Naive B cell (primary cell): Measurements from ENCODE around the gene LMAN2. TPM values are rescaled to one million over a fixed set of nuclear protein-coding genes. Genes with fewer than 3 reads are reported as not detected.

Source experiments
- ATAC-seq, 2 donors: fragments of 150-1000 bp; cut with Tn5 transposase; 2 replicates each; pipeline ENCODE4 v1.10.0; 2021; ENCODE audit warnings: low read depth in 2 of 2, mild to moderate bottlenecking in 2 of 2, moderate library complexity in 2 of 2
- DNase-seq: peaks from one replicate; pipeline ENCODE4 v3.0.0; 2022
- H3K27ac Mint-ChIP-seq, 6 donors: one replicate each; pipeline ENCODE4 v1.8.0; 2020 to 2022; ENCODE audit warnings: mild to moderate bottlenecking in 6 of 6, mixed read lengths in 6 of 6, moderate library complexity in 5 of 6, inconsistent platforms in 2 of 6
- H3K27me3 Mint-ChIP-seq, 3 donors: one replicate each; pipeline ENCODE4 v1.8.0; 2021 to 2022; ENCODE audit warnings: mixed read lengths in 3 of 3, mild to moderate bottlenecking in 1 of 3
- H3K36me3 Mint-ChIP-seq, 2 donors: one replicate each; pipeline ENCODE4 v1.8.0; 2020 to 2022; ENCODE audit warnings: mixed read lengths in 2 of 2, inconsistent platforms in 1 of 2, mild to moderate bottlenecking in 1 of 2
- H3K4me1 Mint-ChIP-seq, 3 donors: one replicate each; pipeline ENCODE4 v1.8.0; 2020 to 2022; ENCODE audit warnings: mixed read lengths in 3 of 3, inconsistent platforms in 1 of 3, mild to moderate bottlenecking in 1 of 3, moderate library complexity in 1 of 3
- H3K4me3 Mint-ChIP-seq, 8 donors: one replicate each; pipeline ENCODE4 v1.8.0; 2020 to 2022; ENCODE audit warnings: mild to moderate bottlenecking in 8 of 8, mixed read lengths in 8 of 8, moderate library complexity in 8 of 8, inconsistent platforms in 2 of 8
- H3K9me3 Mint-ChIP-seq, 7 donors: one replicate each; pipeline ENCODE4 v1.8.0; 2020 to 2022; ENCODE audit warnings: mixed read lengths in 7 of 7, mild to moderate bottlenecking in 5 of 7, inconsistent platforms in 2 of 7, moderate library complexity in 1 of 7
- polyA plus RNA-seq, 6 donors: library from polyadenylated mRNA; unstranded; fragments of 300-500 nt; fragmentation: Illumina TruSeq; gene quantifications; one replicate each; pipeline ENCODE4 v1.2.3, GENCODE V29; 2021; ENCODE audit warnings: low read depth in 6 of 6

Gene LMAN2
- polyA plus RNA-seq, 6 donors from 2014 or later: 182 to 243 (median 191) TPM

- DNase-seq (no peak), ATAC-seq (no peak)
- no peaks in the 10 kb centered on the region for H3K9me3 Mint-ChIP-seq
- H3K27me3 Mint-ChIP-seq: no peaks in the 10 kb centered on the region
- H3K27ac Mint-ChIP-seq: peak overlapping the region in 1 of 6 donors; percentile 49
- H3K4me1 Mint-ChIP-seq: peaks cover 22 to 41% (median 35%) of the 10 kb centered on the region in 3 donors
- H3K36me3 Mint-ChIP-seq: peaks cover 0 to 6% of the 10 kb centered on the region in 2 donors
- no peak overlapping the region for H3K4me3 Mint-ChIP-seq
These were observed 36.8 kb downstream of the LMAN2 start for GRCh38 chr5:177314376-177315342.

GRCh38 chr5:177313561-177314259, 37.8 kb downstream of the LMAN2 start:
- Mint-ChIP-seq H3K4me3 (peak overlapping the region in 1 of 8 donors; percentile 12), H3K27me3 (no peaks in the 10 kb centered on the region), H3K27ac (peak overlapping the region in 1 of 6 donors; percentile 15), H3K4me1 (peaks cover 22 to 48% (median 43%) of the 10 kb centered on the region in 3 donors), H3K36me3 (no peaks in the 10 kb centered on the region), H3K9me3 (no peaks in the 10 kb centered on the region)
- no peak for ATAC-seq
- DNase-seq: no peak

GRCh38 chr5:177312649-177313181, 38.8 kb downstream of the LMAN2 start:
- no peak for DNase-seq
- Mint-ChIP-seq H3K9me3 (no peaks in the 10 kb centered on the region), H3K27me3 (no peaks in the 10 kb centered on the region), H3K4me1 (peaks cover 17 to 42% (median 33%) of the 10 kb centered on the region in 3 donors), H3K27ac (peak overlapping the region in 3 of 6 donors; percentile 24 to 87 (median 83)), H3K36me3 (no peaks in the 10 kb centered on the region), H3K4me3 (peak overlapping the region; percentile 70 to 92 (median 80))
- peak; percentile 4 to 11 for ATAC-seq

GRCh38 chr5:177311723-177312648, 39.5 kb downstream of the LMAN2 start, which contains the start of gene MXD3:
TSS of gene MXD3 (minus strand) at chr5:177311898. CDS start at chr5:177311830, 68 bp downstream.
- no peaks in the 10 kb centered on the region for H3K9me3 Mint-ChIP-seq
- ATAC-seq (peak; percentile 89 to 91), DNase-seq (peak; percentile 90)
- peak within 1 kb of the TSS; percentile 73 to 94 (median 91) for H3K4me3 Mint-ChIP-seq
- H3K27ac Mint-ChIP-seq: peak within 1 kb of the TSS in 5 of 6 donors; percentile 57 to 87 (median 79)
- peaks cover 18 to 42% (median 29%) of the 10 kb centered on the region in 3 donors for H3K4me1 Mint-ChIP-seq
- no peaks in the 10 kb centered on the region for H3K27me3 Mint-ChIP-seq
- H3K36me3 Mint-ChIP-seq: peaks cover 0 to under 1% of the 10 kb centered on the region in 2 donors

GRCh38 chr5:177311392-177311722, 40.1 kb downstream of the LMAN2 start:
- Mint-ChIP-seq H3K36me3 (peaks cover 0 to 6% of the 10 kb centered on the region in 2 donors), H3K27me3 (no peaks in the 10 kb centered on the region), H3K4me3 (peak overlapping the region; percentile 63 to 91 (median 76)), H3K9me3 (no peaks in the 10 kb centered on the region), H3K4me1 (peaks cover 21 to 42% (median 31%) of the 10 kb centered on the region in 3 donors), H3K27ac (peak overlapping the region in 1 of 6 donors; percentile 57)
- ATAC-seq (no peak), DNase-seq (no peak)

- ATAC-seq (peak; percentile 15 to 29), DNase-seq (peak; percentile 64)
- Mint-ChIP-seq H3K36me3 (peaks cover 0 to 6% of the 10 kb centered on the region in 2 donors), H3K27me3 (no peaks in the 10 kb centered on the region), H3K9me3 (no peaks in the 10 kb centered on the region), H3K4me1 (peaks cover 25 to 47% (median 35%) of the 10 kb centered on the region in 3 donors), H3K4me3 (peak overlapping the region; percentile 73 to 94 (median 88)), H3K27ac (peak overlapping the region in 5 of 6 donors; percentile 48 to 64 (median 57))
These were observed 40.6 kb downstream of the LMAN2 start for GRCh38 chr5:177310757-177311391.

- Mint-ChIP-seq H3K4me1 (peaks cover 25 to 52% (median 40%) of the 10 kb centered on the region in 3 donors), H3K27ac (peak overlapping the region in 1 of 6 donors; percentile 57), H3K9me3 (no peaks in the 10 kb centered on the region), H3K4me3 (peak overlapping the region; percentile 73 to 94 (median 88)), H3K27me3 (no peaks in the 10 kb centered on the region), H3K36me3 (peaks cover 0 to 6% of the 10 kb centered on the region in 2 donors)
- ATAC-seq: no peak
- no peak for DNase-seq
These were observed 41.1 kb downstream of the LMAN2 start for GRCh38 chr5:177310332-177310731.

- ATAC-seq (peak; percentile 13 to 18), DNase-seq (peak; percentile 59)
- H3K4me3 Mint-ChIP-seq: peak overlapping the region in 7 of 8 donors; percentile 37 to 85 (median 55)
- H3K36me3 Mint-ChIP-seq: peaks cover 0 to 6% of the 10 kb centered on the region in 2 donors
- peak overlapping the region in 5 of 6 donors; percentile 36 to 79 (median 54) for H3K27ac Mint-ChIP-seq
- H3K27me3 Mint-ChIP-seq: no peaks in the 10 kb centered on the region
- peaks cover 29 to 60% (median 48%) of the 10 kb centered on the region in 3 donors for H3K4me1 Mint-ChIP-seq
- H3K9me3 Mint-ChIP-seq: no peaks in the 10 kb centered on the region
These were observed 41.9 kb downstream of the LMAN2 start for GRCh38 chr5:177309351-177310191.

- H3K4me1 Mint-ChIP-seq: peaks cover 36 to 68% (median 55%) of the 10 kb centered on the region in 3 donors
- no peaks in the 10 kb centered on the region for H3K27me3 Mint-ChIP-seq
- DNase-seq (no peak), ATAC-seq (no peak)
- peaks cover 0 to 6% of the 10 kb centered on the region in 2 donors for H3K36me3 Mint-ChIP-seq
- H3K27ac Mint-ChIP-seq: peak overlapping the region in 3 of 6 donors; percentile 63 to 75 (median 66)
- H3K9me3 Mint-ChIP-seq: no peaks in the 10 kb centered on the region
- peak overlapping the region in 3 of 8 donors; percentile 58 to 78 (median 60) for H3K4me3 Mint-ChIP-seq
These were observed 42.7 kb downstream of the LMAN2 start for GRCh38 chr5:177308740-177309139.

- Mint-ChIP-seq H3K4me3 (peak overlapping the region in 1 of 8 donors; percentile 78), H3K4me1 (peaks cover 33 to 70% (median 54%) of the 10 kb centered on the region in 3 donors), H3K27ac (peak overlapping the region in 1 of 6 donors; percentile 83), H3K36me3 (peaks cover 0 to 6% of the 10 kb centered on the region in 2 donors), H3K9me3 (no peaks in the 10 kb centered on the region), H3K27me3 (no peaks in the 10 kb centered on the region)
- ATAC-seq (no peak), DNase-seq (no peak)
These were observed 43.7 kb downstream of the LMAN2 start for GRCh38 chr5:177307544-177308363.
